ENCODE measurements around the gene OPA3.

DNA sequence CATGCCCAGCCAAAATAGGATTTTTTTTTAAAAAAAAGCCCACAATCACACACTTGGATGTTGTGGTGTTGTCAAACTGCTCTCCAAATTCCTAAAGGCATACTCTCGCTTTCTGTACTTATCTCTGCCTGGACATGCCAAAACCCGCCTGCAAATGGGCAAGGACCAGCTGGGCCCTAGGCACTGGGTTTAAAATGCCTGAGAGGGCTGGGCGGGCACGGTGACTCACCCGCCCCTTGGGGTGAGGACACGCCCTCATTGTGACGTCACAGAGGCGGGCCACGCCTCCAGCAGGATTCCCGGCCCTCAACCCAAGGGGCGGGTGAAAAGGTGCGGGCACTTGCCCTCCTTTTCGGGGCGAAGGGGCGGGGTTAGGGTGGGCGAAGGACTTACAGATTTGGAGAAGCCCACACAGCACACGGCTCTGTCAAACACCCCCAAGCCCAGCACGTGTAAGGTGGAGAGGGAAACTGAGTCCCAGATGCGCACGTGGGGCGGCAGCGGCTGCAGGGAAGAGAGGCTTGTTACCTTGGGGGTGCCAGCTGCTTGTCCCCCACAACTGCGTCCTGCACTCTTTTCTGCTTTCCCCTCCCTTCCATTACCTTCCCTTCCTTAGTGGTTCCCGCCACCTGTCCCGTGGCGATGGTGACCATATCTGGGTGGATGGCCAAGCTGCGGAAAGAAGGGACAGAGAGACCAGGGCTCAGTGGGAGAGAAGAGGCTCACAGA lies 48.0 kb upstream of the OPA3 start:
- TF ChIP-seq EZH2phosphoT487 (IDR thresholded peaks at IDR 0.05; ENCODE audit: insufficient read depth, low read depth) (no peak), EZH2 (IDR thresholded peaks at IDR 0.05; ENCODE audit: insufficient read depth, poor library complexity, severe bottlenecking) (no peak)
